Suppressor macrophage treated with lipopolysaccharide for 1 hour (primary cell): ENCODE data around the gene NPHP4.
"Not testable (repeated sequence)": the region's sequence is repeated elsewhere in the genome, so short reads cannot be mapped to it uniquely, and the experiment has no call there.

Experiments used
- DNase-seq, 3 donors: peaks; one replicate each; pipeline ENCODE4 v3.0.0-alpha.2; 2020 to 2022

The NPHP4 gene

GRCh38 chr1:6023346-6023745, 31.1 kb upstream of the NPHP4 start:
- DNase-seq: no peak

- DNase-seq: no peak
Observed at GRCh38 chr1:6022193-6022592, 30.0 kb upstream of the NPHP4 start.

GRCh38 chr1:6019166-6019845, 27.1 kb upstream of the NPHP4 start:
- no peak for DNase-seq

GRCh38 chr1:6017654-6018053, 25.4 kb upstream of the NPHP4 start:
- not testable (repeated sequence) for DNase-seq

- DNase-seq: no peak
Observed at GRCh38 chr1:6016191-6016865, 24.1 kb upstream of the NPHP4 start.

- peak; percentile 68 to 74 (median 73) for DNase-seq
Observed at GRCh38 chr1:6014130-6014999, 22.1 kb upstream of the NPHP4 start.

GRCh38 chr1:6013491-6013890, 21.3 kb upstream of the NPHP4 start:
- no peak for DNase-seq

- no peak for DNase-seq
Observed at GRCh38 chr1:6012529-6013318, 20.5 kb upstream of the NPHP4 start.

- DNase-seq: no peak
Observed at GRCh38 chr1:6011946-6012258, 19.7 kb upstream of the NPHP4 start.

- no peak for DNase-seq
Observed at GRCh38 chr1:6011161-6011945, 19.1 kb upstream of the NPHP4 start.

GRCh38 chr1:6010554-6010953, 18.3 kb upstream of the NPHP4 start:
- no peak for DNase-seq

GRCh38 chr1:6009120-6010040, 17.2 kb upstream of the NPHP4 start:
- DNase-seq: peak in 1 of 3 donors; percentile 20

GRCh38 chr1:6008696-6009095, 16.5 kb upstream of the NPHP4 start:
- DNase-seq: no peak

- DNase-seq: no peak
Observed at GRCh38 chr1:6008084-6008415, 15.8 kb upstream of the NPHP4 start.

GRCh38 chr1:6007318-6008083, 15.3 kb upstream of the NPHP4 start:
- peak in 2 of 3 donors; percentile 25 to 40 for DNase-seq

GRCh38 chr1:6006882-6007281, 14.7 kb upstream of the NPHP4 start:
- DNase-seq: no peak

GRCh38 chr1:6005276-6005917, 13.2 kb upstream of the NPHP4 start:
- DNase-seq: no peak

- no peak for DNase-seq
Observed at GRCh38 chr1:6004412-6005123, 12.3 kb upstream of the NPHP4 start.
